Activated T-cell treated with anti-CD3 and anti-CD28 coated beads, Interleukin-2, amount 50 U/mL, for 4 hours (primary cell): ENCODE data around the gene TTC34. TPM values are rescaled to one million over a fixed set of nuclear protein-coding genes. Genes with fewer than 3 reads are reported as not detected.

Experiments used
- ATAC-seq, 2 donors: fragments of 200-7000 bp; cut with Tn5 transposase; one replicate each; pipeline ENCODE4 v1.10.0; 2021
- DNase-seq: peaks from one replicate; pipeline ENCODE4 v3.0.0-alpha.2; 2020
- H3K27me3 Mint-ChIP-seq: one replicate; pipeline ENCODE4 v1.8.0; 2021; ENCODE audit warnings: low read depth, mixed read lengths
- H3K36me3 Mint-ChIP-seq: one replicate; pipeline ENCODE4 v1.8.0; 2022; ENCODE audit warnings: mixed read lengths; ENCODE audit not compliant: insufficient read depth
- H3K4me1 Mint-ChIP-seq: one replicate; pipeline ENCODE4 v1.8.0; 2021; ENCODE audit warnings: low read depth, mixed read lengths
- H3K4me3 Mint-ChIP-seq: one replicate; pipeline ENCODE4 v1.8.0; 2021; ENCODE audit warnings: mild to moderate bottlenecking, moderate library complexity, mixed read lengths
- H3K9me3 Mint-ChIP-seq: one replicate; pipeline ENCODE4 v1.8.0; 2021; ENCODE audit warnings: mixed read lengths
- total RNA-seq, 3 donors: library from RNA; stranded (reverse); gene quantifications; one replicate each; pipeline ENCODE4 v1.2.1, GENCODE V29; 2021

Gene TTC34
- total RNA-seq, 3 donors from 2014 or later, result 0.56 to 0.82 (median 0.60) TPM

GRCh38 chr1:2833454-2834145, 32.1 kb upstream of the TTC34 start:
- Mint-ChIP-seq H3K27me3 (no peaks in the 10 kb centered on the region), H3K4me3 (no peak overlapping the region), H3K9me3 (no peaks in the 10 kb centered on the region), H3K4me1 (no peaks in the 10 kb centered on the region), H3K36me3 (no peaks in the 10 kb centered on the region)
- DNase-seq (no peak), ATAC-seq (no peak)

DNA sequence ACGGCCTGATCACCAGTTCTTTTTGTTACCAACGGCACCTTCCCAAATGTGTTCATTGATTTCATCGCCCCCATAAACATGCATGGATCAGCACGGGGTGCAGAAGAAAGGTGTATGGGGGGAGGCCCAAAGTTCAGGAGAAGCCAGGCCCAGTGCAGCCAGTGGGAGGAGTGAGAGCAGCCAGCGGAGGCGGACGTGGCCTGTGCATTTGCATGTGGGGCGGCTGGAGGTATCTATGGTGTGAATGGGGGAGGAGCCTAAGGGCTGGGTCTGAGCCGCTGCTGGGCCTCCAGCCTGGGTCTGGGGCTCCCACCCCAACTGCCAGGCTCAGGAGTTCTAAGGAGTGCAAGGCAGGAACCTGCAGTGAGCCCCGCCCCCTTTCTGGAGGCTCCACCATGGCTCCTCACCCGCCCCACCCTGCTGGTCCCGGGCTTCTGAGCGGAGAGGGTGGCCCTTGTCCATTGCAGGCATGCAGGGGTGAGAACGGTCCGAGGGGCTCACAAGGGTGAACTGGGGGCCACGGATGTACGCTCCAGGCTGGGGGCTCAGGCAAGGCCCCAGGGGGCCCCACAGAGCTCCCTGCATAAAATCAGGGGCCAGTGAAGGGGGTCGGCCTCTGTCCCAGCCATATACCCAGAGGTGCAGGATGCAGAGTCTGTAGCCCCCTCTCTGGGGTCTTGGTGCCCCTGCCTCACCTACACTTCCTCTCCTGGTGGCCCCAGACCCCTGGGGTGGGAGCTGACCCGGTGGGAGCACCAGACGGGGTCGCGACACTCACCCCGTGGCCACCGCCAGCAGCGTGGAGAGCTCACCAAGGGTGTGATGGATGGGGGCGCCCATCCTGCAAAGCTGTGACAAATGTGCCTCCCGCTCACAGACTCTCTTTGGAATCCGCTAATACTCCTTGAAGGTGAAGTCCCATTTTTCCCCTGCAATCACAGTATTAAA, 31.3 kb upstream of the TTC34 start:
- Mint-ChIP-seq H3K27me3 (no peaks in the 10 kb centered on the region), H3K4me1 (no peaks in the 10 kb centered on the region), H3K36me3 (no peaks in the 10 kb centered on the region), H3K9me3 (no peaks in the 10 kb centered on the region), H3K4me3 (no peak overlapping the region)
- DNase-seq (no peak), ATAC-seq (no peak)

DNA sequence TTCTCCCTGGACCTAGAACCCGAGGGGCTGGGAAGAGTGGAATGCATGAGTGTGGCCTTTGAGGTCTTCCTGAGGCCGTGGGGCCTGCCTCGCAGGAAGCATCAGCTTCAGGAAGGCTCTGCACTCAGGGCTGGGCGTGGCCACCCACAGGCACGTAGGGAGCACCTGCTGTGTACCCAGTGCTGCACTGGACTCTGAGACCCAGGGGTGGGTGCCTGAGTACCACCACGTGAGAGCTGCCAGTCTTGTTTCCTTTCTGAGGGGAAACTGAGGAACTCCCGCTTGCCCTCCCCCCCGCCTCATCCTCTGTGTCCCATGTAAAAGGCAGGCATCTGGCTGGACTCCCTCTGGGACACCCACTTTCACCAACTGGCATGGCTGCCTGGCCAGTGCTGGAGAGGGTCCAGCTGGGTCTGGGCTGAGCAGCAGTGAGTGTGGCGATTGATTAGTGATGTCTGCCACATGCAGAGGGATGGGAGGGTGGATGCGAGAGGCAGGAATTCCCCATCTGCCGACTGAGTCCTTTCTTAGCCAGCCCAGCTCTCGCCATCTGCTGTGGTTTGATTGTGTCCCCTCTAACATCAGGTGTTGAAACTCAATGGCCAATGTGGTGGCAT, 30.2 kb upstream of the TTC34 start:
- no peaks in the 10 kb centered on the region for H3K9me3 Mint-ChIP-seq
- DNase-seq (no peak), ATAC-seq (no peak)
- H3K4me3 Mint-ChIP-seq, result no peak overlapping the region
- H3K27me3 Mint-ChIP-seq, result no peaks in the 10 kb centered on the region
- H3K36me3 Mint-ChIP-seq, result no peaks in the 10 kb centered on the region
- H3K4me1 Mint-ChIP-seq, result no peaks in the 10 kb centered on the region

DNA sequence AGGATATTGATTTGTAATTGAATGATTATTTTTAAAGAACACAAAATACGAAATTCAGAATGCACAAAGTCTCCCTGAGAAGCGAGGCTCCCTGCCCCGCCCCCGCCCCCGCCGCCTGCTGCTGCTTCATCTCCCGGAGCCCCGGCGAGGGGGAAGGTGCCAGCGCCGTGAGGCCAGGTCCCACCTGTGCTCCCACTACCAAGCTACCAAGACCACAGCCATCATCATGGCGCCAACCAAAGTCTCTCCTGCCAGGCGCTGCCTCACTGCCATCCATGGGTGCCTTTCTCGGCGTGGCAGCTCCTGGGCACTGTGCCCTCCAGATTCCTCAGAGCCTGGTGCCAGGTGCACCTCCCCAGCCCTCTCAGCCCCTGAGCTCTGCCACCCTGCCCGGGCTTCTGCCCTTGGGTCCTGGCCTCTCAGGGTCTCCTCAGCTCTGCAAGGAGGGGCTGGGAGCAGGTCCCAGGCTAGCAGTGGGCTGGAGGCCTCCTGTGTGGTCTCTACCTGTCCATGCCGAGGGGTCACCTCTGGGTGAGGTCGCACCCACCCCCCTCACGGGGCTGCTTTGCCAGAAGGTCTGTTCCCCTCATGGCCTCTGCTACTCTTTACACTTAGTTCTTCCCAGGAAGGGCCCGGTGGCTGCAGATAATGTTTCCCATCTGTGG, 29.4 kb upstream of the TTC34 start:
- DNase-seq, result no peak
- Mint-ChIP-seq H3K4me3 (no peak overlapping the region), H3K36me3 (no peaks in the 10 kb centered on the region), H3K27me3 (peaks cover under 1% of the 10 kb centered on the region), H3K4me1 (no peaks in the 10 kb centered on the region), H3K9me3 (no peaks in the 10 kb centered on the region)
- no peak for ATAC-seq

GRCh38 chr1:2829846-2830615, 28.5 kb upstream of the TTC34 start:
- ATAC-seq (no peak), DNase-seq (no peak)
- Mint-ChIP-seq H3K36me3 (no peaks in the 10 kb centered on the region), H3K27me3 (peaks cover 4% of the 10 kb centered on the region), H3K9me3 (no peaks in the 10 kb centered on the region), H3K4me3 (no peak overlapping the region), H3K4me1 (no peaks in the 10 kb centered on the region)

- H3K36me3 Mint-ChIP-seq, result no peaks in the 10 kb centered on the region
- peaks cover 4% of the 10 kb centered on the region for H3K27me3 Mint-ChIP-seq
- H3K4me1 Mint-ChIP-seq, result no peaks in the 10 kb centered on the region
- H3K4me3 Mint-ChIP-seq, result no peak overlapping the region
- ATAC-seq, result no peak
- DNase-seq, result no peak
- H3K9me3 Mint-ChIP-seq, result no peaks in the 10 kb centered on the region
Observed at GRCh38 chr1:2828586-2829250, 27.2 kb upstream of the TTC34 start.

DNA sequence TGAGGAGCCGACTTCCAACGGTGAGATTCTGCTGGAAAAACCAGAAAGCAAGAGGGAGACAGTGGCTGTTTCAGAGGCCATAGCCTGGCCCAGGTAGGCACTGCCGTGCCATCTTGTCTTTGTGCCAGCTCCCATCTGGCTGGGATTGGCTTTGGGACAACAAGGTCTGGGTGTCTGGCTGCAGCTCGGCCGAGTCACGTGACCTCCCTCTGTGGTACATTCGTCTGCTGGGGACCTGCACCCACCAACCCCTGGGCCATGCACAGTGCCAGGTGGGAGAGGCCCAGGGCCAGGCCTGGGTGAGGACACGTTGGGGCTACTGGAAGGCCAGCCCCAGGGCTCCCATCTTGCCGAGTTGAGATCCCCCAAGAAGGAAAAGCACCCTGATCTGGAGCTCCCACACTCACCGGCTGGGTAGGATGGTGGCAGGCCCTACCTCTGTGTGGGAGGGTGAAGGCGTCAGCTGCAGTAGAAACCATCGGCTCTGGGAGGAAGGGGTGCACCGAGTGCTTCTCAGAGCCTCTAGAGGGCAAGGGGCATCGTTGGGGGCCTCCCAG, 25.3 kb upstream of the TTC34 start:
- ATAC-seq, result no peak
- no peaks in the 10 kb centered on the region for H3K4me1 Mint-ChIP-seq

GRCh38 chr1:2826316-2826715, 24.8 kb upstream of the TTC34 start:
- no peaks in the 10 kb centered on the region for H3K36me3 Mint-ChIP-seq
- H3K4me1 Mint-ChIP-seq, result no peaks in the 10 kb centered on the region

More for the DNA sequence above, 25.3 kb upstream of the TTC34 start:
- peaks cover 11% of the 10 kb centered on the region for H3K27me3 Mint-ChIP-seq
- H3K9me3 Mint-ChIP-seq, result no peaks in the 10 kb centered on the region
- DNase-seq, result no peak
- H3K4me3 Mint-ChIP-seq, result no peak overlapping the region
- H3K36me3 Mint-ChIP-seq, result no peaks in the 10 kb centered on the region

GRCh38 chr1:2825487-2826189, 24.1 kb upstream of the TTC34 start:
- ATAC-seq (no peak), DNase-seq (no peak)
- Mint-ChIP-seq H3K4me1 (no peaks in the 10 kb centered on the region), H3K9me3 (no peaks in the 10 kb centered on the region), H3K27me3 (peaks cover 11% of the 10 kb centered on the region), H3K4me3 (no peak overlapping the region), H3K36me3 (no peaks in the 10 kb centered on the region)

More at GRCh38 chr1:2826316-2826715, 24.8 kb upstream of the TTC34 start:
- Mint-ChIP-seq H3K4me3 (no peak overlapping the region), H3K9me3 (no peaks in the 10 kb centered on the region), H3K27me3 (peaks cover 11% of the 10 kb centered on the region)
- DNase-seq (no peak), ATAC-seq (no peak)

DNA sequence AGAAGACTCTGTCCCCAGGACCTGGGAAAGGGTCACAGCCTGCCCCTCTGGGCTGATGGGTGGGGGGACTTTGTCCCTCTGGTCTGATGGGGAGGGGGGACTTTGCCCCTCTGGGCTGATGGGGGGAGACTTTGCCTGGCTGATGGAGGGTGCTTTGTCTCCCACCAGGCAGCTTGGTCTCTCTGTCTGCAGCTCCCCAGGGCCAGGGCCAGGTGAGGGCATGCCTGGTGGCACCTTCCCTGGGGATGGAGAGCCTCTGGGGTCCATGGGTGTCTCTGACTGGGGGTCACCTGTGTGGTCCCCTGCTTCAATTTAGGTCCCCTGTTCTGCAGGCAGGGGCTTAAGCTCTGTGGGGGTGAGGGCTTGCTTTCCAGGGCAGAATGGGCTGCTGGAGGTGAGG, 23.5 kb upstream of the TTC34 start:
- H3K4me3 Mint-ChIP-seq, result no peak overlapping the region
- peaks cover 11% of the 10 kb centered on the region for H3K27me3 Mint-ChIP-seq
- no peaks in the 10 kb centered on the region for H3K4me1 Mint-ChIP-seq
- DNase-seq (no peak), ATAC-seq (no peak)
- H3K9me3 Mint-ChIP-seq, result no peaks in the 10 kb centered on the region
- H3K36me3 Mint-ChIP-seq, result no peaks in the 10 kb centered on the region

GRCh38 chr1:2823921-2824610, 22.6 kb upstream of the TTC34 start:
- H3K36me3 Mint-ChIP-seq, result no peaks in the 10 kb centered on the region
- no peak overlapping the region for H3K4me3 Mint-ChIP-seq
- peaks cover 11% of the 10 kb centered on the region for H3K27me3 Mint-ChIP-seq
- DNase-seq (no peak), ATAC-seq (no peak)
- no peaks in the 10 kb centered on the region for H3K9me3 Mint-ChIP-seq
- no peaks in the 10 kb centered on the region for H3K4me1 Mint-ChIP-seq

GRCh38 chr1:2822621-2823145, 21.2 kb upstream of the TTC34 start:
- H3K9me3 Mint-ChIP-seq, result no peaks in the 10 kb centered on the region
- DNase-seq (no peak), ATAC-seq (no peak)
- H3K36me3 Mint-ChIP-seq, result no peaks in the 10 kb centered on the region
- no peaks in the 10 kb centered on the region for H3K4me1 Mint-ChIP-seq
- peaks cover 14% of the 10 kb centered on the region for H3K27me3 Mint-ChIP-seq
- H3K4me3 Mint-ChIP-seq, result no peak overlapping the region
